CD4-positive, alpha-beta T cell treated with Interferon alpha-2 for 1 hour (primary cell): ENCODE results near the gene GRM8.
"Not testable (repeated sequence)": the region's sequence is repeated elsewhere in the genome, so short reads cannot be mapped to it uniquely, and the experiment has no call there.

Experiments used
- DNase-seq, 2 donors: peaks; one replicate each; pipeline ENCODE4 v3.0.0-alpha.2; 2020 to 2022

GRM8 gene

GRCh38 chr7:126907657-126908056, 345.1 kb downstream of the GRM8 start:
- not testable (repeated sequence) for DNase-seq

DNA sequence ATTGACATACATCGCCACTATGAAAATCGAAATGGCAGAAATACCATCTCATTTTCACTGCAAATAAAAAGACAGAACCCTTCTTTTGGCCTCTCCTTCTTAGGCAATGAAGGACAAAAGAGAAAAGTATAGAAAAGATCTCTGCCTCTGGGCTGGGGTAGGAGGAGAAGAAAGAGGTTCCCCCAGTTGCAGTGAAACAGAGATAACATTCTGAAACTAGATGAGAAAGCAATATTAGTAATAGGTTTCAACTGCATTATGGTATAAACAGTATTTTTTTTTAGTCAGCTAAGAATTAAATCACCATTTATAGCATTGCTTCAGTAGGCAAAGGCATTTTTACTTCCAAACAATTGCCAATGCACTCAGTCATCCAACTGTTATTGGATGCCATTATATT, 347.5 kb downstream of the GRM8 start:
- DNase-seq: not testable (repeated sequence)

GRCh38 chr7:126901041-126901765, 351.5 kb downstream of the GRM8 start:
- DNase-seq: not testable (repeated sequence)

DNA sequence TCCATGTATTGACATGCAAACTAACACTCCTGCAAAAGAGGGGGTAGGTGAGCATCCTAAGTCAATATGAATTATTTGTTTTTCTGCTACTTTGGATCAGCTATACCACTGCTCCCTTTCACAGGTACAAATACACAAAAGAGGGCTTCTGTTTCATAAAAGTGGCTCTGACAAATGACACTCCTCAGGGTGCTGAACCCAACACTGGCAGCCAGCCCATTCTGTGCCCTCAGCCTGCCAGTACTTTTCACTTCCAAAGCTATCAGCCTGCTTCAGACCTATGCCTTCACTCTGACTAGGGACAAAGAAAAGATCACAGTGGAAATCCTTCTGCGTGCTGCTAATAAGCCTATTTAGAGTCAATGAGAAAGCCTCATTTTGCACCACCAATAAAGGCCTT, 364.8 kb downstream of the GRM8 start:
- DNase-seq: not testable (repeated sequence)

DNA sequence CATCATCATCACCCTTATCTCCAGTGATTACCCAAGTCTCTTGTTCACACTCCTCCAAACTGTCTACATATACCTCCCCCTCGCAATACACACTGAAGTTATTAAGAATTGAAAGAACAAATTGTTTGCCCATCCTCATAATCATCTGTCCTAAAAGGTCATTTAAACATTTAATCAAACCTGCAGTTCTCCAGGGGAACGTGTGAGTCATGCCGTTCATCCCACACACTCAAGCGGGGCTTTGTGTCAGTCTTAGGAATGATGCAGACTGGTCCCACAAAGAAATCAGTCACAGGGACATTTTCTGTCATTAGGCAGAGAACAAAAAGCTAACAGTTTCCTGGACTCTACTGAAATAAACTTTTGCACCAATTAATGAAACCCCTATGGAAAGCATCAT, 365.2 kb downstream of the GRM8 start:
- not testable (repeated sequence) for DNase-seq

DNA sequence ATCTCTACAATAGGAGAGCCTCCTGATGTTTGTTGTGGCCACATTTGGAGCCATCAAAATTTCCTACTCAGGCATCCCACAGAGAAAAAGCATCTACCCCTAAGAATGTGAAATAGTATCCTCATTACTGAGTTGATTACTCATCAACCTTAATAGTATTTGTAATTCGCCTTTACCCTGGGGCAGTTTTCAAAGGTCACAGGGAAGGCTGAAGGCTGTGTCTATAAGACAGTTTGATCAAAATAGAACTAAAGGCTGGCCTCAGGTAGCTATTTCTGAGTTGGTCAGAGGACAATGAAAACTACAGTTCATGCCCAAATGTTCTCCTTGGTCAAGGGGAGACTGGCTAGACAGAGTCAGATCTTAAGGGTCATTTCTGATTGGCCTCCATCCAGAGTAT, 370.0 kb downstream of the GRM8 start:
- not testable (repeated sequence) for DNase-seq

- DNase-seq: not testable (repeated sequence)
These were observed 370.8 kb downstream of the GRM8 start for GRCh38 chr7:126881908-126882307.

DNA sequence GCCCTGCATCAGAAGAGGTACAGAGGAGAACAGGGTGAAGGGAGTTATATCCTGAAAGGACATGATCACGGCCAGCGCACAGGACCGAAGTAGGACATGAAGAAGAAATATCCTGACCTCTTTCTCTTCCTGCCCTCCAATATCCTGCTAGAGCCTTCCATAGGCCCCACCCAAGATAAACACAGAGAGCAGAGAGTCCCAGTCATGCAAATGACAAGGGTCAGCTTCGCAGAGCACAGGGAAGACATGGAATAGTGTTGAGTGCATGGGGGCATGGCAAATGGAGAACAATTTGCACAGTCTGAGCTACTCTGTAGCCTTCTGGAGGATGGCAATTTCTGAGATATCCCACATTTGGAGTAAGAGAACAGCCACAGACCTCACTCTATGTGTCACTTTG, 371.4 kb downstream of the GRM8 start:
- DNase-seq: no peak

DNA sequence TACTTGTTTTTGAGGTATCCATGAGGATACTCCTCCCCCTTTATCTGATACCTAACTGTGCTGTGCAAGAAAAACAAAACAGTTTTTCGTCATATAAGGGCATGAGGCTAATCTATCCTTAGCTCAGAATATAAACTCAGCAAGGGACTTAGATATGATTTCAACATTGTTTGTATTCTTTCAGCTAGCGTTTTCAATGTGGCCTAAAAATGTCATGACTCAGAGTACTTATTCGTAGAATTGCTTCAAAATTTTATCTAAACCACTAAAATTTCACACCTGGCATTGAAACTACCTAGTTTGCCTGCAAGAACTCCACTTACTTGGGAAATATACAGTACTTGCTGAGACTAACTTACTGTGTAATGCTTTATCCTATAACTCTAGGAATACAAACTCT, 376.2 kb downstream of the GRM8 start:
- not testable (repeated sequence) for DNase-seq

DNA sequence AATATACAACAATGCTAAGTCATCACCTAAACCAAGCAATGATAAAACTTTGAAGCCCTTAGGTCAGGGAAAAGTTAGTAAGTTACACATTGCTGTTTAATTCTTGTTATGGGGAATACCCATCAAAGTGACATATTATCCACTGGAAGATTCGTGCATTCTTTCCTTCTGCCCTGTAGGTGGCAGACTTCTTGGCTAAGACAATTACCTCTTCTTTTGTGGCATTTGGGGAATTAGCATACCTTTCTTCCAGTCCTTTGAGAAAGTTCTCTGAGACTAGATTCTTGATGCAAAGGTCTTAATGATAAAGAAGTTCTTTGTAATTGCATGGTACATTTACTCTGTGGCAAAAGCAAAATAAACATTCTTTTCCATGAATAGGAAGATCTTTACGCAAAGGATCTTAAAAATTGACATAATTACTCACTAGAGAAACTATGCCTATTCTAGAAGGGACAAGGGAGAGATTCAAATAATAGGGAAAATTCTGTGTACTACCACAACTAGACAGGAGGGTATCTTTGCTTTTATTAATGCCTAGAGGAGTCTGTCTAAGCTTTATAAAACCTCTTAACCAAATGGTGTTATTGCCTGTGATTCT, 395.9 kb downstream of the GRM8 start:
- no peak for DNase-seq

DNA sequence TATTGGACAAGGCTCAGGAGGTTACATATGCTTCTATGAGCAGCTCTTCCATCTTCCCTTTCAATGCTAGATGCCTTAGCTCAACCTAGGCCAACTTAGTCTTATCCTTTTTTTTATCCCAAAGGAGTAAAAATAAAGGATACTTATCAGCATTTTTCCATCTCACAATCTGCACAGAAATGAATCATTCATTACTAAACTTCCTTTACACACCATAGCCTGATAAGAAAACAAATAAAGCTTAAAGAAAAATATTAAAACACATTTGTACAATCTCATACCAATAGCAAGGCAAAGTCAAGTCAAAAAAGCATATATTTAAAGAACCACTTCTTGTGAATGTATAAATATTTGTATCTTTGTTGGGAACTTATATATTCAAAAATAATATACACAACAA, 407.4 kb downstream of the GRM8 start:
- no peak for DNase-seq

- DNase-seq: no peak
These were observed 408.9 kb downstream of the GRM8 start for GRCh38 chr7:126843883-126844282.

DNA sequence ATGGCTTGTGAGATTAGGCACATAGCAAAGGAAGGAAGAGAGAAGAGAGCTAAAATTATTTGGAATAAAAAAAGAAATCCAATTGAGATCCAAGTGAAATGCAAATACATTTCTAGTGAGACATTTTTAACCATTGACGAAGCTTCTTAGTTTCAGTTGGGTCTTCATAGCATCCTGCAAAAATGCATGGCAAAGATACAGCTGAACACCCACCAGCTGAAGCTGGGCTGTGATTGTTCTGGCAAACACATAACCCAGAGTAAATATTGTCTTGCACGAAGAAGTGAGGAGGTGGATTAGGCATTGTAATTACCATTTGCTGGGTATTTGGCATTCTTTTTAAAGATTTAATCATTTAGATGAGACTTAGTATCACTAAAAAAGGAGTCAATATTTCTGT, 409.4 kb downstream of the GRM8 start:
- no peak for DNase-seq

- DNase-seq: no peak
These were observed 410.3 kb downstream of the GRM8 start for GRCh38 chr7:126842451-126842850.

- no peak for DNase-seq
These were observed 411.9 kb downstream of the GRM8 start for GRCh38 chr7:126840869-126841268.

- no peak for DNase-seq
These were observed 413.1 kb downstream of the GRM8 start for GRCh38 chr7:126839624-126840023.

DNA sequence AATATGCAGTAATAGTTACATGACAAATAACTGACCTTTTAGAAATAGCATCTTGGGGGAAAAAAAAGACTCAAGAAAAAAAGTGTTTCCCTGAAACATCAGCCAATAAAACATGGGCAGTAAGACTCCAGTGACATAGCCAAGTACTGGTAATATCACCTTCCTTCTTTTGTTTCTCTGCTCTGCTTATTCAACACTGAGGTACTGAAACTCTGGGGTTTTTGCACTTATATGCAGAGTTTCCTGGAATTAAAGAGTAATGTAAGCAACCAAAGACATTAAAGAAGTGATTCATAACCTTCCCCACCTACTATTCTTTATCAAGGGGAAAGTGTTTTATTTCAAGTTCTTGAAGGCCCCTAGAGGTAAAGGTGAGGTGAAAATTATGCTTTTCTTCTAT, 414.5 kb downstream of the GRM8 start:
- no peak for DNase-seq

DNA sequence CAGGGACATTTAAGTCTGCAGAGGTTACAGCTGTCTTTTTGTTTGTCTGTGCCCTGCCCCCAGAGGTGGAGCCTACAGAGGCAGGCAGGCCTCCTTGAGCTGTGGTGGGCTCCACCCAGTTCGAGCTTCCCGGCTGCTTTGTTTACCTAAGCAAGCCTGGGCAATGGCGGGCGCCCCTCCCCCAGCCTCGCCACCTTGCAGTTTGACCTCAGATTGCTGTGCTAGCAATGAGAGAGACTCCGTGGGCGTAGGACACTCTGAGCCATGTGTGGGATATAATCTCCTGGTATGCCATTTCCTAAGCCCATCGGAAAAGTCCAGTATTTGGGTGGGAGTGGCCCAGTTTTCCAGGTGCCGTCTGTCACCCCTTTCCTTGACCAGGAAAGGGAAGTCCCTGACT, 421.5 kb downstream of the GRM8 start:
- DNase-seq: not testable (repeated sequence)

DNA sequence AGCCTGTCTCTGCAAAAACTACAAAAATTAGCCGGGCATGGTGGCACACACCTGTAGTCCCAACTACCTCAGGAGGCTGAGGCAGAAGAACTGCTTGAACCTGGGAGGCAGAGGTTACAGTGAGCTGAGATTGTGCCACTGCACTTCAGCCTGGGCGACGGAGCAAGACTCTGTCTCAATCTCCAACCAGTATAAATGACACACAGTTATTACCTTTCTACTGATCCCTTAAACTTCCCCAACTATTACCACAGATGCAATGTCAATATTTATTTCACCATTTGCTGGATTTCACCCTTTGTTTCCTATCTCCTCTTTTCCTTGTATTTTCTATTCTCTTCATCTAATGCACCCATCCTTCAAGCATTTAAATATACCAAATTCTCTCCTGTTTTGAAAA, 431.8 kb downstream of the GRM8 start:
- no peak for DNase-seq

- DNase-seq: no peak
These were observed 433.6 kb downstream of the GRM8 start for GRCh38 chr7:126819197-126819484.

- no peak for DNase-seq
These were observed 434.1 kb downstream of the GRM8 start for GRCh38 chr7:126818393-126819196.

GRCh38 chr7:126809188-126809587, 443.6 kb downstream of the GRM8 start:
- no peak for DNase-seq

DNA sequence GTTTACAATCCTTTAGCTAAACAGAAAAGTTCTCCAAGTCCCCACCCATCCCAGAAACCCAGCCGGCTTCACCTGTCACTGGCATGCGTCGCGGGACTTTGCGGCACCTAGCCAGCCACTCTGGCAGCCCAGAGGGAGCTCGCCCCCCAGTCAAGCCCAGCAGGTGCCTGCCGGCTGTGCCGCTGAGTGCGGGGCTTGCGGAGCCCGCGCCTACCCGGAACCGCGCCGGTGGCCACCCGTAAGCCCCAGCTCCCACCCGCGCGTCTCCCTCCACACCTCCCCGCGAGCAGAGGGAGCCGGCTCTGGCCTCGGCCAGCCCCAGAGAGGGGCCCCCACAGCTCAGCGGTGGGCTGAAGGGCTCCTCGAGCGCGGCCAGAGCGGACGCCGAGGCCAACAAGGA, 446.1 kb downstream of the GRM8 start:
- DNase-seq: no peak

DNA sequence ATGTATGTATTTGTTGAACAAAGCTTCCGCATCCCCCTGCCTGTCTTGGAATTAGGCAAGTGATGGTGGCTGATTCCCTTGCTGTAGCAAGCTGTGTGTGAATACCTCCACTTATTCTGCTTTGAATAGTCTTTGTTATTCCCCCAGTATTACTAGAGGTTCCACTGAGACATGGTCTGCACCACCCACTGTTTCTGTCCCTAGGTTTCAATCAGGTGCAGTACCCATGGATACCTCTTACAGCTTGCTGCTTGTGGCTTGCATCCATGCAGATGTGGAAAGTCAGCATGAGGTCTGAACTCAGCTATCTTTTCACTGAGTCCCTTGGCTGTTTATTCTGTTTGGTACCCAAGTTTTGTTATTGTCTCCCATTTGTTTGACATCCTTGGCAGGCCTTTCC, 447.4 kb downstream of the GRM8 start:
- no peak for DNase-seq
